Activated naive CD4-positive, alpha-beta T cell treated with anti-CD3 and anti-CD28 coated beads, Interleukin-2, amount 10 ng/mL, durations not matched to agents 7 days and 5 days (primary cell): ENCODE measurements around the gene TBCA.
A peak's percentile ranks its signal among the peaks of the same experiment; 100 is the strongest.

Source experiments
- CTCF ChIA-PET: fragments of 350-600 bp; sonication (Branson Sonifier 250); formaldehyde crosslinking; loops from one replicate; lab custom pipeline; 2021; ENCODE audit warnings: antibody characterized with exemption; lab: Charles Lee
- DNase-seq: peaks from one replicate; pipeline ENCODE4 v3.0.0-alpha.2; 2020
- H3K27ac Mint-ChIP-seq: one replicate; pipeline ENCODE4 v1.8.0; 2021; ENCODE audit warnings: mild to moderate bottlenecking, moderate library complexity, mixed read lengths
- H3K27me3 Mint-ChIP-seq: one replicate; pipeline ENCODE4 v1.8.0; 2021; ENCODE audit warnings: mild to moderate bottlenecking, mixed read lengths
- H3K36me3 Mint-ChIP-seq: one replicate; pipeline ENCODE4 v1.8.0; 2021; ENCODE audit warnings: mixed read lengths
- H3K4me1 Mint-ChIP-seq: one replicate; pipeline ENCODE4 v1.8.0; 2021; ENCODE audit warnings: mixed read lengths
- H3K4me3 Mint-ChIP-seq: one replicate; pipeline ENCODE4 v1.8.0; 2021; ENCODE audit warnings: mild to moderate bottlenecking, moderate library complexity, mixed read lengths
- H3K9me3 Mint-ChIP-seq: one replicate; pipeline ENCODE4 v1.8.0; 2021; ENCODE audit warnings: mixed read lengths

The TBCA gene

GRCh38 chr5:77775790-77776553, at the start of gene TBCA:
TSS of gene TBCA (minus strand) at chr5:77776339. CDS start at chr5:77776257, 82 bp downstream.
- Mint-ChIP-seq H3K27me3 (peaks cover 5% of the 10 kb centered on the region), H3K27ac (peak within 1 kb of the TSS; percentile 98), H3K4me1 (peaks cover 50% of the 10 kb centered on the region), H3K4me3 (peak within 1 kb of the TSS; percentile 90), H3K9me3 (no peaks in the 10 kb centered on the region), H3K36me3 (peaks cover 22% of the 10 kb centered on the region)
- peak; percentile 91 for DNase-seq
- CTCF ChIA-PET: no interaction called here

- no peak overlapping the region for H3K4me3 Mint-ChIP-seq
- no peaks in the 10 kb centered on the region for H3K4me1 Mint-ChIP-seq
- CTCF ChIA-PET: interaction anchor here (0.5 kb wide), 1 partner anchor 153 kb away, joined by 4 read pairs; no protein-coding TSS in a partner anchor
- no peak overlapping the region for H3K27ac Mint-ChIP-seq
- H3K9me3 Mint-ChIP-seq: no peaks in the 10 kb centered on the region
- peaks cover 17% of the 10 kb centered on the region for H3K27me3 Mint-ChIP-seq
- H3K36me3 Mint-ChIP-seq: no peaks in the 10 kb centered on the region
- no peak for DNase-seq
These were observed 48.8 kb upstream of the TBCA start for GRCh38 chr5:77824981-77825380.

- H3K4me3 Mint-ChIP-seq: no peak overlapping the region
- CTCF ChIA-PET: no interaction called here
- DNase-seq: no peak
- no peaks in the 10 kb centered on the region for H3K4me1 Mint-ChIP-seq
- H3K27ac Mint-ChIP-seq: no peak overlapping the region
- no peaks in the 10 kb centered on the region for H3K27me3 Mint-ChIP-seq
- H3K36me3 Mint-ChIP-seq: no peaks in the 10 kb centered on the region
- no peaks in the 10 kb centered on the region for H3K9me3 Mint-ChIP-seq
These were observed 40.5 kb upstream of the TBCA start for GRCh38 chr5:77816686-77817085.

GRCh38 chr5:77812926-77813589, 36.9 kb upstream of the TBCA start:
- Mint-ChIP-seq H3K9me3 (peaks cover 10% of the 10 kb centered on the region), H3K4me3 (no peak overlapping the region), H3K4me1 (no peaks in the 10 kb centered on the region), H3K27ac (no peak overlapping the region), H3K27me3 (peaks cover 5% of the 10 kb centered on the region), H3K36me3 (no peaks in the 10 kb centered on the region)
- CTCF ChIA-PET: no interaction called here
- no peak for DNase-seq

GRCh38 chr5:77806213-77806843, 30.2 kb upstream of the TBCA start:
- H3K9me3 Mint-ChIP-seq: peaks cover 12% of the 10 kb centered on the region
- CTCF ChIA-PET: interaction anchor here (0.7 kb wide), 1 partner anchor 203 kb away, joined by 3 read pairs; no protein-coding TSS in a partner anchor
- peak overlapping the region; percentile 76 for H3K27ac Mint-ChIP-seq
- H3K27me3 Mint-ChIP-seq: peaks cover 5% of the 10 kb centered on the region
- H3K4me3 Mint-ChIP-seq: peak overlapping the region; percentile 40
- DNase-seq: no peak
- H3K36me3 Mint-ChIP-seq: peaks cover 3% of the 10 kb centered on the region
- peaks cover 10% of the 10 kb centered on the region for H3K4me1 Mint-ChIP-seq

- Mint-ChIP-seq H3K4me3 (no peak overlapping the region), H3K27ac (no peak overlapping the region), H3K4me1 (peaks cover 6% of the 10 kb centered on the region), H3K9me3 (peaks cover 8% of the 10 kb centered on the region), H3K27me3 (peaks cover 24% of the 10 kb centered on the region), H3K36me3 (no peaks in the 10 kb centered on the region)
- CTCF ChIA-PET: no interaction called here
- no peak for DNase-seq
These were observed 22.3 kb upstream of the TBCA start for GRCh38 chr5:77798456-77798855.

GRCh38 chr5:77797136-77797535, 21.0 kb upstream of the TBCA start:
- no peak for DNase-seq
- Mint-ChIP-seq H3K27ac (no peak overlapping the region), H3K4me3 (no peak overlapping the region), H3K9me3 (peaks cover 8% of the 10 kb centered on the region), H3K36me3 (no peaks in the 10 kb centered on the region), H3K27me3 (peaks cover 24% of the 10 kb centered on the region), H3K4me1 (peaks cover 6% of the 10 kb centered on the region)
- CTCF ChIA-PET: no interaction called here

GRCh38 chr5:77795846-77796245, 19.7 kb upstream of the TBCA start:
- no peak for DNase-seq
- Mint-ChIP-seq H3K27me3 (peaks cover 30% of the 10 kb centered on the region), H3K4me3 (no peak overlapping the region), H3K9me3 (peaks cover 8% of the 10 kb centered on the region), H3K27ac (no peak overlapping the region), H3K4me1 (peaks cover 6% of the 10 kb centered on the region), H3K36me3 (no peaks in the 10 kb centered on the region)
- CTCF ChIA-PET: no interaction called here

GRCh38 chr5:77795268-77795667, 19.1 kb upstream of the TBCA start:
- CTCF ChIA-PET: no interaction called here
- peaks cover 28% of the 10 kb centered on the region for H3K27me3 Mint-ChIP-seq
- H3K4me3 Mint-ChIP-seq: no peak overlapping the region
- H3K9me3 Mint-ChIP-seq: peaks cover 8% of the 10 kb centered on the region
- no peak overlapping the region for H3K27ac Mint-ChIP-seq
- H3K36me3 Mint-ChIP-seq: no peaks in the 10 kb centered on the region
- DNase-seq: no peak
- peaks cover 6% of the 10 kb centered on the region for H3K4me1 Mint-ChIP-seq

GRCh38 chr5:77791926-77792325, 15.8 kb upstream of the TBCA start:
- Mint-ChIP-seq H3K27ac (no peak overlapping the region), H3K4me3 (no peak overlapping the region), H3K27me3 (peaks cover 10% of the 10 kb centered on the region), H3K9me3 (peaks cover 5% of the 10 kb centered on the region), H3K4me1 (no peaks in the 10 kb centered on the region), H3K36me3 (no peaks in the 10 kb centered on the region)
- DNase-seq: no peak
- CTCF ChIA-PET: no interaction called here

- CTCF ChIA-PET: no interaction called here
These were observed 15.2 kb upstream of the TBCA start for GRCh38 chr5:77791356-77791755.

GRCh38 chr5:77785229-77785628, 9.1 kb upstream of the TBCA start:
- H3K36me3 Mint-ChIP-seq: no peaks in the 10 kb centered on the region
- H3K27ac Mint-ChIP-seq: no peak overlapping the region
- no peaks in the 10 kb centered on the region for H3K4me1 Mint-ChIP-seq
- CTCF ChIA-PET: no interaction called here
- H3K4me3 Mint-ChIP-seq: no peak overlapping the region
- peaks cover 21% of the 10 kb centered on the region for H3K27me3 Mint-ChIP-seq
- H3K9me3 Mint-ChIP-seq: peaks cover 2% of the 10 kb centered on the region
- DNase-seq: no peak

More at GRCh38 chr5:77791356-77791755, 15.2 kb upstream of the TBCA start:
- H3K27ac Mint-ChIP-seq: no peak overlapping the region
- H3K36me3 Mint-ChIP-seq: no peaks in the 10 kb centered on the region
- H3K4me3 Mint-ChIP-seq: no peak overlapping the region
- peaks cover 5% of the 10 kb centered on the region for H3K9me3 Mint-ChIP-seq
- peaks cover 10% of the 10 kb centered on the region for H3K27me3 Mint-ChIP-seq
- DNase-seq: no peak
- H3K4me1 Mint-ChIP-seq: no peaks in the 10 kb centered on the region

- CTCF ChIA-PET: no interaction called here
- no peaks in the 10 kb centered on the region for H3K36me3 Mint-ChIP-seq
- no peaks in the 10 kb centered on the region for H3K4me1 Mint-ChIP-seq
- H3K4me3 Mint-ChIP-seq: no peak overlapping the region
- H3K9me3 Mint-ChIP-seq: peaks cover 2% of the 10 kb centered on the region
- peaks cover 22% of the 10 kb centered on the region for H3K27me3 Mint-ChIP-seq
- DNase-seq: no peak
- H3K27ac Mint-ChIP-seq: no peak overlapping the region
These were observed 8.6 kb upstream of the TBCA start for GRCh38 chr5:77784735-77785134.

GRCh38 chr5:77781076-77781475, 4.9 kb upstream of the TBCA start:
- Mint-ChIP-seq H3K9me3 (peaks cover 2% of the 10 kb centered on the region), H3K36me3 (no peaks in the 10 kb centered on the region), H3K27ac (no peak overlapping the region), H3K4me1 (peaks cover 13% of the 10 kb centered on the region), H3K27me3 (peaks cover 18% of the 10 kb centered on the region), H3K4me3 (no peak overlapping the region)
- no peak for DNase-seq
- CTCF ChIA-PET: no interaction called here
